Upper lobe of right lung (tissue), 1 donor: Measurements from ENCODE around the gene DOCK1. TPM values are rescaled to one million over a fixed set of nuclear protein-coding genes. Genes with fewer than 3 reads are reported as not detected.

ENCODE experiments used
- ATAC-seq: fragments of 200-7000 bp; cut with Tn5 transposase; one replicate; pipeline ENCODE4 v1.9.1; 2020; ENCODE audit warnings: mild to moderate bottlenecking, moderate library complexity
- DNase-seq: peaks from one replicate; pipeline ENCODE4 v3.0.0-alpha.2; 2020
- H3K27ac ChIP-seq: fragments of 200-600 bp; one replicate; pipeline ENCODE4 v1.8.0; 2022
- H3K27me3 ChIP-seq: fragments of 200-600 bp; one replicate; pipeline ENCODE4 v1.8.0; 2022; ENCODE audit warnings: mild to moderate bottlenecking
- H3K36me3 ChIP-seq: fragments of 200-600 bp; one replicate; pipeline ENCODE4 v1.8.0; 2022
- H3K4me1 ChIP-seq: fragments of 200-600 bp; one replicate; pipeline ENCODE4 v1.8.0; 2022
- H3K4me3 ChIP-seq: fragments of 200-600 bp; one replicate; pipeline ENCODE4 v1.8.0; 2022; ENCODE audit warnings: mild to moderate bottlenecking
- H3K9me3 ChIP-seq: fragments of 200-600 bp; one replicate; pipeline ENCODE4 v1.8.0; 2022
- CTCF ChIP-seq: fragments of 200-600 bp; IDR thresholded peaks from one replicate; pipeline ENCODE4 v1.8.0; 2022; ENCODE audit warnings: antibody characterized with exemption
- intact Hi-C: fragments of 100-400 bp; cut with DNase I; formaldehyde crosslinking; loops from one replicate; pipeline ENCODE4 v1.11.0; 2022
- total RNA-seq: library from RNA; stranded (reverse); fragmentation: NEBNext Ultra II Directional; extraction: Animal tissue kit (Norgen Biotek cat#: 25700); gene quantifications from one replicate; pipeline ENCODE4 v1.2.1, GENCODE V29; 2021
- donor health status: DM: no; HTN: yes; CAD: no; lungs with severe emphysema.

The DOCK1 gene
- total RNA-seq, 1 donor from 2014 or later, result 46.4 TPM

- ATAC-seq (no peak), DNase-seq (no peak)
- Histone ChIP-seq H3K4me3 (no peak overlapping the region), H3K4me1 (no peaks in the 10 kb centered on the region), H3K27me3 (no peaks in the 10 kb centered on the region), H3K36me3 (peaks cover 70% of the 10 kb centered on the region), H3K27ac (no peak overlapping the region), H3K9me3 (no peaks in the 10 kb centered on the region)
- TF ChIP-seq CTCF, result no peak
- intact Hi-C loops, result no loop called here
Observed at GRCh38 chr10:127028556-127028955, 123.3 kb downstream of the DOCK1 start.

- DNase-seq, result no peak
- H3K36me3 ChIP-seq, result peaks cover 70% of the 10 kb centered on the region
- intact Hi-C loops, result no loop called here
Observed at GRCh38 chr10:127029061-127029460, 123.8 kb downstream of the DOCK1 start.

GRCh38 chr10:127033216-127034033, 128.2 kb downstream of the DOCK1 start:
- Histone ChIP-seq H3K4me1 (no peaks in the 10 kb centered on the region), H3K27me3 (no peaks in the 10 kb centered on the region), H3K36me3 (peaks cover 75% of the 10 kb centered on the region), H3K4me3 (no peak overlapping the region), H3K27ac (no peak overlapping the region), H3K9me3 (no peaks in the 10 kb centered on the region)
- DNase-seq (no peak), ATAC-seq (no peak)
- intact Hi-C loops, result no loop called here
- no peak for TF ChIP-seq CTCF

More at GRCh38 chr10:127029061-127029460, 123.8 kb downstream of the DOCK1 start:
- Histone ChIP-seq H3K4me1 (no peaks in the 10 kb centered on the region), H3K4me3 (no peak overlapping the region), H3K27me3 (no peaks in the 10 kb centered on the region), H3K27ac (no peak overlapping the region), H3K9me3 (no peaks in the 10 kb centered on the region)
- TF ChIP-seq CTCF, result no peak
- ATAC-seq, result no peak

GRCh38 chr10:127034034-127034633, 128.9 kb downstream of the DOCK1 start:
- DNase-seq, result no peak
- Histone ChIP-seq H3K27ac (no peak overlapping the region), H3K36me3 (peaks cover 75% of the 10 kb centered on the region), H3K9me3 (no peaks in the 10 kb centered on the region), H3K27me3 (no peaks in the 10 kb centered on the region), H3K4me1 (no peaks in the 10 kb centered on the region), H3K4me3 (no peak overlapping the region)
- no peak for TF ChIP-seq CTCF
- intact Hi-C loops, result no loop called here
- ATAC-seq, result no peak

GRCh38 chr10:127034790-127035189, 129.6 kb downstream of the DOCK1 start:
- DNase-seq, result no peak
- Histone ChIP-seq H3K9me3 (no peaks in the 10 kb centered on the region), H3K36me3 (peaks cover 69% of the 10 kb centered on the region), H3K4me3 (no peak overlapping the region), H3K27me3 (no peaks in the 10 kb centered on the region), H3K27ac (no peak overlapping the region), H3K4me1 (no peaks in the 10 kb centered on the region)
- ATAC-seq, result no peak
- intact Hi-C loops, result no loop called here
- no peak for TF ChIP-seq CTCF
